Eye (tissue), 1 donor: ENCODE data around the gene AKAIN1.

ENCODE experiments used
- DNase-seq: peaks from one replicate; pipeline ENCODE4 v3.0.0-alpha.2; 2015

Gene AKAIN1

GRCh38 chr18:5159080-5159479, 38.0 kb downstream of the AKAIN1 start:
- no peak for DNase-seq

GRCh38 chr18:5158587-5158986, 38.5 kb downstream of the AKAIN1 start:
- DNase-seq, result no peak

- DNase-seq, result no peak
Observed at GRCh38 chr18:5158172-5158571, 38.9 kb downstream of the AKAIN1 start.

- peak; percentile 7 for DNase-seq
Observed at GRCh38 chr18:5155907-5156287, 41.2 kb downstream of the AKAIN1 start.

- no peak for DNase-seq
Observed at GRCh38 chr18:5155218-5155906, 41.7 kb downstream of the AKAIN1 start.

GRCh38 chr18:5152343-5153020, 44.6 kb downstream of the AKAIN1 start:
- DNase-seq, result no peak

GRCh38 chr18:5150894-5151293, 46.2 kb downstream of the AKAIN1 start:
- DNase-seq, result no peak

GRCh38 chr18:5146093-5146492, 51.0 kb downstream of the AKAIN1 start:
- DNase-seq, result no peak

GRCh38 chr18:5145168-5145825, 51.8 kb downstream of the AKAIN1 start:
- DNase-seq, result no peak

GRCh38 chr18:5144629-5145028, 52.4 kb downstream of the AKAIN1 start:
- no peak for DNase-seq

GRCh38 chr18:5142859-5143258, 54.2 kb downstream of the AKAIN1 start:
- DNase-seq, result no peak

- DNase-seq, result no peak
Observed at GRCh38 chr18:5142131-5142530, 54.9 kb downstream of the AKAIN1 start.

- DNase-seq, result no peak
Observed at GRCh38 chr18:5137261-5137660, 59.8 kb downstream of the AKAIN1 start.

- DNase-seq, result no peak
Observed at GRCh38 chr18:5132987-5133386, 64.1 kb downstream of the AKAIN1 start.

GRCh38 chr18:5122272-5122671, 74.8 kb downstream of the AKAIN1 start:
- no peak for DNase-seq

- DNase-seq, result no peak
Observed at GRCh38 chr18:5110266-5110665, 86.8 kb downstream of the AKAIN1 start.

- peak; percentile 3 for DNase-seq
Observed at GRCh38 chr18:5107988-5108387, 89.1 kb downstream of the AKAIN1 start.

GRCh38 chr18:5106730-5107129, 90.3 kb downstream of the AKAIN1 start:
- no peak for DNase-seq

GRCh38 chr18:5104246-5104645, 92.8 kb downstream of the AKAIN1 start:
- no peak for DNase-seq

- no peak for DNase-seq
Observed at GRCh38 chr18:5103693-5104092, 93.4 kb downstream of the AKAIN1 start.

GRCh38 chr18:5103286-5103685, 93.8 kb downstream of the AKAIN1 start:
- DNase-seq, result no peak

- DNase-seq, result no peak
Observed at GRCh38 chr18:5097116-5097703, 99.8 kb downstream of the AKAIN1 start.

GRCh38 chr18:5095239-5095638, 101.8 kb downstream of the AKAIN1 start:
- DNase-seq, result no peak

GRCh38 chr18:5093902-5094301, 103.2 kb downstream of the AKAIN1 start:
- DNase-seq, result no peak
